ENCODE results near the gene TRAPPC12.

DNA sequence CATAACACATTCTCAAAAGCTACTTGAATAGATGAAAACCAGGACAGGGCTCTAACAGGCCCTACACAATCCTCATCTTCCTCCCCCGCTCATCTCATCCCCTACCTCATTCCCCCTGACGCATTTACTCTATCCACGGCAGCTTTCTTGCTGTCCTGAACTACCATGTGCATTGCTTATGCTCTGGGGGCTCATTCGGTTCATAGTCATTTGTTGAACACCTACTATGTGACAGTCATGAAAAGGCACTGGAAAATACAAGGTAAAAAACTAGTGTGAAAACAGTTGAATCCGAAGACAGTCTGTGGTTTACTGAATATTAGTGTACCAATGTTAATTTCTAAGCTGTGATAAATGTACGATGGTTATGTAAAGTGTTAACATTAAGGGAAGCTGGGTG, 2.7 kb upstream of the TRAPPC12 start:
- TF ChIP-seq EP300 (IDR thresholded peaks at IDR 0.05) = no peak
- TF ChIP-seq, protein P1, sequence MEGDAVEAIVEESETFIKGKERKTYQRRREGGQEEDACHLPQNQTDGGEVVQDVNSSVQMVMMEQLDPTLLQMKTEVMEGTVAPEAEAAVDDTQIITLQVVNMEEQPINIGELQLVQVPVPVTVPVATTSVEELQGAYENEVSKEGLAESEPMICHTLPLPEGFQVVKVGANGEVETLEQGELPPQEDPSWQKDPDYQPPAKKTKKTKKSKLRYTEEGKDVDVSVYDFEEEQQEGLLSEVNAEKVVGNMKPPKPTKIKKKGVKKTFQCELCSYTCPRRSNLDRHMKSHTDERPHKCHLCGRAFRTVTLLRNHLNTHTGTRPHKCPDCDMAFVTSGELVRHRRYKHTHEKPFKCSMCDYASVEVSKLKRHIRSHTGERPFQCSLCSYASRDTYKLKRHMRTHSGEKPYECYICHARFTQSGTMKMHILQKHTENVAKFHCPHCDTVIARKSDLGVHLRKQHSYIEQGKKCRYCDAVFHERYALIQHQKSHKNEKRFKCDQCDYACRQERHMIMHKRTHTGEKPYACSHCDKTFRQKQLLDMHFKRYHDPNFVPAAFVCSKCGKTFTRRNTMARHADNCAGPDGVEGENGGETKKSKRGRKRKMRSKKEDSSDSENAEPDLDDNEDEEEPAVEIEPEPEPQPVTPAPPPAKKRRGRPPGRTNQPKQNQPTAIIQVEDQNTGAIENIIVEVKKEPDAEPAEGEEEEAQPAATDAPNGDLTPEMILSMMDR (IDR thresholded peaks at IDR 0.05) = no peak
- TF ChIP-seq POLR2A (IDR thresholded peaks at IDR 0.05) = no peak

Measured in tibial nerve (tissue), 4 donors.